Activated naive CD8-positive, alpha-beta T cell treated with anti-CD3 and anti-CD28 coated beads, Interleukin-2, amount 50 U/mL, for 24 hours (primary cell): ENCODE results near the gene WASL.

Experiments used
- ATAC-seq: fragments of 150-1000 bp; cut with Tn5 transposase; one replicate; pipeline ENCODE4 v1.10.0; 2021
- DNase-seq: peaks from one replicate; pipeline ENCODE4 v3.0.0; 2021
- H3K27ac Mint-ChIP-seq: one replicate; pipeline ENCODE4 v1.8.0; 2021; ENCODE audit warnings: mild to moderate bottlenecking, mixed read lengths
- H3K27me3 Mint-ChIP-seq: one replicate; pipeline ENCODE4 v1.8.0; 2021; ENCODE audit warnings: mixed read lengths
- H3K36me3 Mint-ChIP-seq: one replicate; pipeline ENCODE4 v1.8.0; 2021; ENCODE audit warnings: low read depth, mixed read lengths
- H3K4me1 Mint-ChIP-seq: one replicate; pipeline ENCODE4 v1.8.0; 2021; ENCODE audit warnings: mixed read lengths
- H3K4me3 Mint-ChIP-seq: one replicate; pipeline ENCODE4 v1.8.0; 2021; ENCODE audit warnings: mild to moderate bottlenecking, moderate library complexity, mixed read lengths
- H3K9me3 Mint-ChIP-seq: one replicate; pipeline ENCODE4 v1.8.0; 2021; ENCODE audit warnings: mixed read lengths

WASL gene

DNA sequence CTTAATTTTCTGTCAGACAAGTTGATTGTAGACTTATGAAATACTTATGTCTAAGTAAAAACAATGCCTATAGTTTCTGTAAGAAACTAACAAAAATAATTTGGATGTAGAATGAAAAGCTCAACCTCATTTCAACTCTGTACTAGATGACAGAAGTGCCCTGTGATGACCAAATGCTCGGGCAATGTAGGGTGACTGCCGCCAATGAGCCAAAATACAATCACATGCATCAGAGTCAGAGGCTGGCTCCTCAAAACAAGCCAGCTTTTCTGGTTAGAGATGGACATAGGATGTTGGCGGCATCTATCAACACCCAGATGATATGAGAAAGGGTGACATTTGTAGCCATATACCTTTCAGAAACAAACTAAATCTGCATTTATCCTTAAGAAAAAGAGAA lies 69.2 kb downstream of the WASL start:
- ATAC-seq (no peak), DNase-seq (no peak)
- no peak overlapping the region for H3K27ac Mint-ChIP-seq
- no peaks in the 10 kb centered on the region for H3K27me3 Mint-ChIP-seq
- H3K9me3 Mint-ChIP-seq: no peaks in the 10 kb centered on the region
- no peaks in the 10 kb centered on the region for H3K4me1 Mint-ChIP-seq
- peaks cover 5% of the 10 kb centered on the region for H3K36me3 Mint-ChIP-seq
- H3K4me3 Mint-ChIP-seq: no peak overlapping the region

DNA sequence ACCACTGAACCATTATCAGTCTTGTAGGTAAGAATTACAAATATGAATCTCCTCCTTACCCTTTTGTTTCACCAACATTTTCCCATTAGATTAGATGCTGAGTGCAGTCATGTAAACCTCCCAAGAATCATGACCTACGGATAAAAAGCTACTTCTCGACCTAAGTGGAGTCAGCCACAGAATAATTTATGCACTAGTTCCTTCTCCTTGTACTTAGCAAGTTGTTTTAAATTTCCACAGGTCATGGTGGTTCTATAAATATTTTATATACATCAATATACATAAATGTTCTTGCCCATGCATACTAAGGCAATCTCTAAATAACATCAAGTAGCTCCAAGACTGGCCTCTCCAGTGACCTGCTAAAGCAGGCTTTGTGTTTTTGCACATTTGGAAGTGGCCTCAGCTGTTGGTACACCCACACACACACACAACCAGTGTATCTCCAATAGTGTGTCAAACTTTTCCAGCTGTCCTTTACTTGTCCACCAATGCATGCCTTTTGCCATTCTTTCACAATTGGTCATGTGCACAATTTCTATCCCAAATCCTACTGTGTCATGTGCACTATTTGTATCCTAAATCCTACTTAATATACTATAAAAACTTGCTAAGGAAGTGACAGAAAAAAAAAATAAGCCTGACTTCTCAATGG lies 71.6 kb downstream of the WASL start:
- H3K27ac Mint-ChIP-seq: no peak overlapping the region
- DNase-seq (no peak), ATAC-seq (no peak)
- H3K4me3 Mint-ChIP-seq: no peak overlapping the region
- H3K9me3 Mint-ChIP-seq: no peaks in the 10 kb centered on the region
- peaks cover 4% of the 10 kb centered on the region for H3K36me3 Mint-ChIP-seq
- H3K27me3 Mint-ChIP-seq: no peaks in the 10 kb centered on the region
- no peaks in the 10 kb centered on the region for H3K4me1 Mint-ChIP-seq

DNA sequence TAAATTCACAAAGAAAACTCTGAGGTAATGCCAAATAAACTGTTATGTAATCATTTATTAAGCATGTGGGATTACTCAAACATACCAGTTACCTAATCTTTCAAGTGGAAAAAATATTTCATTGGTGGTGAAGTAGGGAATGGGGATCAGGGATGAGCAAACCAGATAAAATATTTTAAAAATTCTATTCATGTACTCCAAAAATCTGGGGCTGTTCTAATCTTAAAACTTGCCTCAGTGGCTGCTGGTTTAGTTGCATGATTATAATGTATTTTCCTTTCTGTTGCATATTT lies 73.7 kb downstream of the WASL start:
- H3K27ac Mint-ChIP-seq: no peak overlapping the region
- no peaks in the 10 kb centered on the region for H3K27me3 Mint-ChIP-seq
- no peaks in the 10 kb centered on the region for H3K4me1 Mint-ChIP-seq
- DNase-seq: no peak
- H3K9me3 Mint-ChIP-seq: no peaks in the 10 kb centered on the region
- H3K36me3 Mint-ChIP-seq: no peaks in the 10 kb centered on the region
- ATAC-seq: no peak
- H3K4me3 Mint-ChIP-seq: no peak overlapping the region

DNA sequence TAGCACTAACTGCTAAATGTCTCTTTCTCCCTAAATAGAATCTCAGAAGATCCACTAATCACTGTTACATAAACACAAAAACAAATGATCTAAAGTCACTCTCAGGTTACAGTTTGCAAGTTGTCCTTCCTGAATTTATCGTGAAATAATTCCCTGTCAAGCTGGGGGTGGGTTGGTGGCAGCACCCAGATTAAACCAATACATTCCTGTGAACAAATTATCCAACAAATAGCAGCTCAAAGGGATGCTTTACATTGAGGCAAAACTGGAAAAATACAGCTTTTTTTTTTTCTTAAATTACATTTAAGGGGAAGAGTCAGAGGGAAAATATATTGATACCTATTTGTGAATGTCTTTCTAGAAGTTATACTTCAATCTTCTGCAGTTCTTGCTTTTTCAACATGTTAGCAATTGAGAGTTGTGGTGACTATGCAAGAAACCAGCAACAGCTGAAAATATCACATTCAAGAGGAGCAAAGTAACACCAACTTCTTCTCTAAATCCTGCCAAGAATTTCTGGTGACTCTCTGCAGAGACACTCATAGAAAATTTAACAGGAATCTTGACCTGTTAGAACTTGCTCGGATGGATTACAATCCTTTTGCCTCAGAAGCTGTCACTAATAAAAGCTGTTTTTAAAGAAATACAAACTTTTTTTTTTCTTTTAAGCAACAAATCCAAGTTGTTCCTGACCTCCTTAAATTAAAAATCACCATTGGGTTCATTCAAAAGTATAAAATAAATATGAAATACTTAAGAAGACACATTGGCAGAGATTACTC lies 74.2 kb downstream of the WASL start:
- ATAC-seq (no peak), DNase-seq (no peak)
- H3K9me3 Mint-ChIP-seq: no peaks in the 10 kb centered on the region
- no peak overlapping the region for H3K4me3 Mint-ChIP-seq
- H3K27ac Mint-ChIP-seq: no peak overlapping the region
- no peaks in the 10 kb centered on the region for H3K4me1 Mint-ChIP-seq
- no peaks in the 10 kb centered on the region for H3K27me3 Mint-ChIP-seq
- H3K36me3 Mint-ChIP-seq: no peaks in the 10 kb centered on the region

DNA sequence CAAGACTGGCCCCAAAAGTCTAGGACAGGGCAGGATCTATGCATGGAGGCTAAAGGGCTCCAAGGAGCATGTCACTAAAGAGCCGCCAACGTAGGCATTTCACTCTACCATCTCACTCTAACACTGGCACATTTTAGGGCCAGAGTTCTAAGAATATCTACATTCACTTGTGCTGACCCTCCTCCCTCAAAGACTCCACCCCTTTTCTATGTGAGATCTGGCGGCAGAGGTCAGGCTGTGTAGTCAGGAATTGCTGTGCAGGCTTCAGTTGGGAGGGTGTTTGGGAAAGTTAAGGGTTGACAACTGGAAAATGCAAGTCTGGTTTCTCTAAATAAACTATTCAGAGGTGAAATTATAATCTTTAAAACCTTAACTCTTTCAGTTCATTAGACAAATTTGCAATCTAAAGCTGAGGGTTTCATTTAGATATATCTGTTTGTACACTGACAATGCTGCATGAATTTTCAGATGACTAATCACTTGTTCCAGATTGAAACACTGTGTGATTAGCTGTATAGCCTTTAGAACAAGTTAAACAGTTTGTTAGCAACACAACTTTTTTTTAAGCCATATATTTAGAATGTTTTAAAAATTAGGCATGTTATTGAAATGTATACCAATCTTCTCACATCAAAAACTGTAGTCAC lies 74.9 kb downstream of the WASL start:
- Mint-ChIP-seq H3K9me3 (no peaks in the 10 kb centered on the region), H3K36me3 (no peaks in the 10 kb centered on the region), H3K27me3 (peaks cover 3% of the 10 kb centered on the region), H3K4me3 (no peak overlapping the region), H3K27ac (no peak overlapping the region), H3K4me1 (no peaks in the 10 kb centered on the region)
- DNase-seq (no peak), ATAC-seq (no peak)

DNA sequence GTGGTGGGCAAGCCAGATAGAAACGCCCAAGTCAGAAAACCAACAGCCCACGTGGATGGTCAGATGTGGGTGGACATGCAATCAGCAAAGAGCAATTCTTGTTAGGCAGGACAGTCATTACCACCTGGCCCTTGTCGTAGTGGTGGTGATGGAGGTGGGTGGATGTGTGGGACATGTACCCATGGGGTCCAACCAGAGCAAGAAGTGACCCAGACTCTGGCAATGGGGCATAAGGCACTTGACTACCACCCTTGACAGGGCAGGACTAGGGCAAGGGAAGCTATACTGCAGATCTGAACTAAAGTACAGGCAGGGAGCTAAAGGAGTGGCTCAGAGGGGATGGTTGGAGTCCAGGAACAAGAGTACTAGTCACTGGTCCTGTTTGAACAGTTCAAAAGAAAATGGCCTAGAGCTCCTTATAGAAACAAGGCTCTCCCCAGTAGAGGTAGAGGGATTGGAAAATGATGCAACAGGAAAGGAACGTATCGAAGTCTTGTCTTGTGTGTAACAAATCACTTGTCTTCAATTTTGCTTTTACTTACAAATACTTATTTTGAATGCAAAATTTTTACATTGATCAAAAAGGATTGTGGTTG lies 75.6 kb downstream of the WASL start:
- Mint-ChIP-seq H3K4me3 (no peak overlapping the region), H3K4me1 (no peaks in the 10 kb centered on the region), H3K36me3 (no peaks in the 10 kb centered on the region), H3K27me3 (peaks cover 3% of the 10 kb centered on the region), H3K9me3 (no peaks in the 10 kb centered on the region), H3K27ac (no peak overlapping the region)
- ATAC-seq: no peak
- no peak for DNase-seq

DNA sequence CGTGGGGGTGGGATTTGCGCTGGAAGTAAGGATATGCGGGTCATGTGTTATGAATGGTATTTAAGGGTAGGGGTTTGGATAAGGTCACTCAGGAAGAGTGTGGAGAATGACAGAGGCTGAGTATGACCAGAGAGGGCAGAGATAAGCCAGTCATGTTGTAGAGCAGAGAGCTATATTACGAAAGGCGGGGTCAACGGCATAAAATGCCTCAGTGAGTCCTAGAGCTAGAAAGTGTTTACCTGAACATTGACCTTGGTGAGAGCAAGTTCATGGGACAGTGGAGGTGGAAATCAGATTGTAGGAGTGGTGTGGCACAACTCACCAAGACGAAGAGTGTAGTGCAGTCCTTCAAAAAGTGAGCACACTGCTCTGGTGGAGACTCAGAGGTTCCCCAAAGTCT lies 79.3 kb downstream of the WASL start:
- no peak overlapping the region for H3K27ac Mint-ChIP-seq
- no peak overlapping the region for H3K4me3 Mint-ChIP-seq
- DNase-seq (no peak), ATAC-seq (no peak)
- H3K9me3 Mint-ChIP-seq: no peaks in the 10 kb centered on the region
- H3K36me3 Mint-ChIP-seq: no peaks in the 10 kb centered on the region
- H3K4me1 Mint-ChIP-seq: no peaks in the 10 kb centered on the region
- peaks cover 3% of the 10 kb centered on the region for H3K27me3 Mint-ChIP-seq

DNA sequence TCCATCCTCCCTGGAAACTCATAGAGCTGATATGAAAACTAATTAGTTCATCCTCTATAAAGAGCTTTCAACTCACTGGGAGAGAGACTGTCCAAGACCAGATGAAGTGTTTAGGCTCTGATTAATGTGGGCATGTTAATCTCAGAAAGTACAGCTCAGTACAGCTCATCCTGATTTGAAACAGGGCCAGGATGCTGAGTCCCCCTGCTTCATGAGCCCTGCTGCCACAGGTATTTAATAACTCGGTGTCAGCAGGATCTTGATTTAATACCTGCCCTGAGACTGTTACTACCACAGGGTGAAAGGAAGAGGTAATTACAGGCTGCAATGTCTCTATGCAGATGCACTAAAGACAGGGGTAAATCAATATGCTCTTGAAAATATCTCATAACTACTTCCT lies 82.3 kb downstream of the WASL start:
- H3K9me3 Mint-ChIP-seq: no peaks in the 10 kb centered on the region
- no peak overlapping the region for H3K27ac Mint-ChIP-seq
- no peaks in the 10 kb centered on the region for H3K36me3 Mint-ChIP-seq
- H3K4me1 Mint-ChIP-seq: no peaks in the 10 kb centered on the region
- DNase-seq (no peak), ATAC-seq (no peak)
- H3K27me3 Mint-ChIP-seq: peaks cover 16% of the 10 kb centered on the region
- H3K4me3 Mint-ChIP-seq: no peak overlapping the region

DNA sequence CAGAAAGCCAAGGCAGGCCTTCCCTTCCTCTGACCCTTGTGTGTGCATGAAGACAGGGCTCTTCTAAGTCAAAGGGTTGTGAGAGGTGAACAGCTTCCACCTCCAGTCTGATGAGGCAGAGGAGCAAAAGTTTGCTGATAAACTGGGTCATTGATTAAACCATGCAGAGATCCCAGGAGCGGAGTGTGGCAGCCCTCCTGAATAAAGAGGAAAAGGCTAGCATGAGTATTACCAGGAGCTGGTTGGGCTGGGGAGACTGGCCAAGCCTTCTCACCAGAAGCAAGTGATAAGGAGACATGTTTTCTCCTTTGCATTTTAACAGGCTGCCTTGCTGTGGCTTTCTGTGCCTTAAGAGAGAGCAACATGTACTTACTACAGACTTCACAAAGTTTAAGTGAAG lies 82.9 kb downstream of the WASL start:
- H3K27me3 Mint-ChIP-seq: peaks cover 18% of the 10 kb centered on the region
- no peaks in the 10 kb centered on the region for H3K9me3 Mint-ChIP-seq
- H3K4me1 Mint-ChIP-seq: no peaks in the 10 kb centered on the region
- H3K36me3 Mint-ChIP-seq: no peaks in the 10 kb centered on the region
- H3K4me3 Mint-ChIP-seq: no peak overlapping the region
- H3K27ac Mint-ChIP-seq: no peak overlapping the region
- no peak for DNase-seq
- ATAC-seq: no peak

DNA sequence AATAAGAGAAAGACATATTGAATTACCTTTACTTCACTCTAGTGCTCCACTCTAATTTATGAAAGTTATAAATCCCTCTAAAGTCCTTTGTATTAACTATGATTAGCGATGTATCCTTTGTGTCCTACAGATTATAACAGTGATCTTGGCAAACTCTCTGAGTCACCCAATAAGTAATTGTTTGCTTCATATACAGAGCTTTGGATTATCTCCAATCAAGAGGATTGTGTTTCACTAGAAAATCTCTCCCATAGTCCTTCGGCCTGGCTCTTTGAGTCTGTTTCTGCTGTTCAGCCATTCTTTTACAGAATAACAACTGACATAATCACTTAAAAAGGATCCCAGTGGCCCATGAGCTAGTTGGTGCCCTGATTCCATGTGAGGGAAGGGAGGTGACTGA lies 83.6 kb downstream of the WASL start:
- peaks cover 18% of the 10 kb centered on the region for H3K27me3 Mint-ChIP-seq
- no peaks in the 10 kb centered on the region for H3K9me3 Mint-ChIP-seq
- DNase-seq (no peak), ATAC-seq (no peak)
- H3K4me1 Mint-ChIP-seq: no peaks in the 10 kb centered on the region
- H3K36me3 Mint-ChIP-seq: no peaks in the 10 kb centered on the region
- no peak overlapping the region for H3K27ac Mint-ChIP-seq
- no peak overlapping the region for H3K4me3 Mint-ChIP-seq

DNA sequence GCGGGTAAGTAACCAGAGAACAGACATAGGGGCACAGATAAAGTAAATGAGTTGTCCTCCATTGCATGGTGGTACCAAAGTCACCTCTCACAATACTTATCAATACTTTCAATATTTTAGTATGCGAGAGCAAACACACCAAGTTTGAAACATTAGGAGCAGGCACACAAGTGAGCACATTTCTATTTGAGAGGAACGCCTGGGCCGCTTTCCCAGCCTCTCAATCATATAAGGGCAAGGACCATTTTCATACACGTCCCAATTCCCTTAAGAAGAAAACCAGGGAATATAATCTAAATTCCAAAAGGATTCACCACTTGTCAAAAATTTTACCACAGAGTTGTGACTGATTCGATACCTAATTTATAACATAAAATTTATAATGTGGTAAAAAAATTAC lies 85.6 kb downstream of the WASL start:
- H3K27me3 Mint-ChIP-seq: peaks cover 20% of the 10 kb centered on the region
- H3K36me3 Mint-ChIP-seq: no peaks in the 10 kb centered on the region
- no peak overlapping the region for H3K4me3 Mint-ChIP-seq
- no peak for ATAC-seq
- H3K4me1 Mint-ChIP-seq: no peaks in the 10 kb centered on the region
- H3K27ac Mint-ChIP-seq: no peak overlapping the region
- DNase-seq: no peak
- H3K9me3 Mint-ChIP-seq: no peaks in the 10 kb centered on the region

DNA sequence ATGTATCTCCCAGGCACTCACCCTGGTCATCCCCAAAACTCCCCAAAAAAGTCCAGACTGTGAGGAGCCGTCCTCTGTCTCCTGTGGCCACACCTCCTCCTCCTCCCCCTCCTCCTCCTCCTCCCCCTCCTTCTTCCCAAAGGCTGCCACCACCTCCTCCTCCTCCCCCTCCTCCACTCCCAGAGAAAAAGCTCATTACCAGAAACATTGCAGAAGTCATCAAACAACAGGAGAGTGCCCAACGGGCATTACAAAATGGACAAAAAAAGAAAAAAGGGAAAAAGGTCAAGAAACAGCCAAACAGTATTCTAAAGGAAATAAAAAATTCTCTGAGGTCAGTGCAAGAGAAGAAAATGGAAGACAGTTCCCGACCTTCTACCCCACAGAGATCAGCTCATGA lies 86.0 kb downstream of the WASL start:
- Mint-ChIP-seq H3K36me3 (no peaks in the 10 kb centered on the region), H3K27ac (no peak overlapping the region), H3K27me3 (peaks cover 20% of the 10 kb centered on the region), H3K4me1 (no peaks in the 10 kb centered on the region), H3K9me3 (no peaks in the 10 kb centered on the region), H3K4me3 (no peak overlapping the region)
- DNase-seq (no peak), ATAC-seq (no peak)

DNA sequence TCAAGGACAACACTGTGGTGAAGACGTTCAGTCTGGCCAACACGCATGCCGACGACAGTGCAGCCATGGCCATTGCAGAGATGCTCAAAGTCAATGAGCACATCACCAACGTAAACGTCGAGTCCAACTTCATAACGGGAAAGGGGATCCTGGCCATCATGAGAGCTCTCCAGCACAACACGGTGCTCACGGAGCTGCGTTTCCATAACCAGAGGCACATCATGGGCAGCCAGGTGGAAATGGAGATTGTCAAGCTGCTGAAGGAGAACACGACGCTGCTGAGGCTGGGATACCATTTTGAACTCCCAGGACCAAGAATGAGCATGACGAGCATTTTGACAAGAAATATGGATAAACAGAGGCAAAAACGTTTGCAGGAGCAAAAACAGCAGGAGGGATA lies 86.5 kb downstream of the WASL start:
- H3K9me3 Mint-ChIP-seq: no peaks in the 10 kb centered on the region
- H3K4me3 Mint-ChIP-seq: no peak overlapping the region
- H3K36me3 Mint-ChIP-seq: no peaks in the 10 kb centered on the region
- DNase-seq (no peak), ATAC-seq (no peak)
- peaks cover 20% of the 10 kb centered on the region for H3K27me3 Mint-ChIP-seq
- no peaks in the 10 kb centered on the region for H3K4me1 Mint-ChIP-seq
- H3K27ac Mint-ChIP-seq: no peak overlapping the region

DNA sequence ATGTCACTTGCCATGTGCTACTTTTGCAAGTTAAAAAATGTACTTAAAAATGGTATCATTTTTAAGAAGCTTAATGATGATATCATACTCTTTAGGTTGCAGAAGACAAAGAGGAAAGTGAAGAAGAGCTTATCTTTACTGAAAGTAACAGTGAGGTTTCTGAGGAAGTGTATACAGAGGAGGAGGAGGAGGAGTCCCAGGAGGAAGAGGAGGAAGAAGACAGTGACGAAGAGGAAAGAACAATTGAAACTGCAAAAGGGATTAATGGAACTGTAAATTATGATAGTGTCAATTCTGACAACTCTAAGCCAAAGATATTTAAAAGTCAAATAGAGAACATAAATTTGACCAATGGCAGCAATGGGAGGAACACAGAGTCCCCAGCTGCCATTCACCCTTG lies 87.0 kb downstream of the WASL start:
- Mint-ChIP-seq H3K36me3 (no peaks in the 10 kb centered on the region), H3K9me3 (no peaks in the 10 kb centered on the region), H3K4me3 (no peak overlapping the region), H3K27ac (no peak overlapping the region), H3K4me1 (no peaks in the 10 kb centered on the region), H3K27me3 (peaks cover 20% of the 10 kb centered on the region)
- ATAC-seq (no peak), DNase-seq (no peak)
